ENCODE results near the gene PRDM7. TPM values are rescaled to one million over a fixed set of nuclear protein-coding genes. Genes with fewer than 3 reads are reported as not detected.

The PRDM7 gene
- total and polyA plus RNA-seq, 2 of the 4 experiments (the other 2 are of a cell fraction) = not detected

DNA sequence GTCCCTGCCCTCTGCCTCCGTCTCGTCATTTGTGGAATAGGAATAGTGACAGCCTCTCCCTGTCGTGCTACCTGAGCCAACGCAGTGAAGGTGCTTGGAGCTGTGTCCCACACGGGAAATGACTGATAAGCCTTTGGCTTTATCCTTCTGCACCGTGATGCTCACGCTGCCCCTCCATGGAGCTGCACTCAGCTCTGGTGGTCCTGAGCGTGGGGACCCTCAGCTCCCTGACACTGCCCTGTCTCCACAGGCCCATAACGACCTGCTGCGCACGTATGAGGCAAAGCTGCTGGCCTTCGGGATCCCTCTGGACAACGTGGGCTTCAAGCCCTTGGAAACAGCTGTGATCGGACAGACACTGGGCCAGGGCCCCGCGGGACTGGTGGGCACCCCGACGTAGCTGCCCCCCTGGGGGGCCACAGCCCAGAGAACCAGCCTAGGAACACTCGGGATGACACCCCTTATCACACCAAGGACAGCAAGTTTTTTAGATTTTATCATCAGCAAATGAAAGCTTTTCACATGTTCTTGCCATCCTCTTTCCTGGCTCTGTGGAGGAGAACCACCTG lies 34.1 kb downstream of the PRDM7 start:
- Histone ChIP-seq H3K79me1 (ENCODE audit: low read depth in 1 of 2, low read length in 2 of 2) (no peaks in the 10 kb centered on the region), H2BK20ac (ENCODE audit: low read depth, low read length) (no peak overlapping the region), H2AK5ac (ENCODE audit: low read depth, low read length) (no peak overlapping the region), H3K27me3 (ENCODE audit: control insufficient read depth, insufficient read depth, low read length) (no peaks in the 10 kb centered on the region), H3K4me3 (ENCODE audit: insufficient read depth, low read depth, low read length) (no peak overlapping the region), H3K9me3 (ENCODE audit: control insufficient read depth, insufficient read depth, low read length) (no peaks in the 10 kb centered on the region), H3K4me1 (ENCODE audit: control insufficient read depth, insufficient read depth, low read length) (peaks cover 11% of the 10 kb centered on the region), H4K91ac (ENCODE audit: insufficient read depth, low read depth, low read length) (no peak overlapping the region), H2AK9ac (replicated peaks; ENCODE audit: low read depth, low read length, poor library complexity) (no peak overlapping the region), H3K36me3 (ENCODE audit: control insufficient read depth, insufficient read depth, low read length) (peaks cover 32% of the 10 kb centered on the region), H3K14ac (replicated peaks; ENCODE audit: low read depth, low read length) (no peak overlapping the region), H3K4me2 (ENCODE audit: low read depth, low read length) (no peak overlapping the region), H3K27ac (ENCODE audit: insufficient read depth, low read length) (no peak overlapping the region), H4K20me1 (ENCODE audit: insufficient read depth, low read length) (no peaks in the 10 kb centered on the region), H3K4ac (ENCODE audit: low read depth, low read length) (no peak overlapping the region), H3K56ac (ENCODE audit: extremely low read depth, insufficient read depth, low read length) (no peak overlapping the region), H3K9ac (ENCODE audit: low read depth, low read length) (no peak overlapping the region), H3K9me1 (ENCODE audit: insufficient read depth, low read length) (no peaks in the 10 kb centered on the region), H4K8ac (ENCODE audit: low read depth in 2 of 2, low read length in 2 of 2) (no peak overlapping the region), H2AFZ (replicated peaks; ENCODE audit: low read length, poor library complexity) (no peak overlapping the region), H2BK5ac (ENCODE audit: low read depth, low read length, poor library complexity, severe bottlenecking) (no peak overlapping the region), H2BK15ac (ENCODE audit: low read depth, low read length) (no peak overlapping the region), H4K5ac (ENCODE audit: low read depth, low read length) (no peak overlapping the region), H3K18ac (ENCODE audit: low read depth, low read length) (no peak overlapping the region), H3K23ac (ENCODE audit: low read depth, low read length) (no peak overlapping the region), H2BK120ac (ENCODE audit: low read depth, low read length) (no peak overlapping the region)
- no TSS peak for BruUV-seq (replicated peaks)
- dilution Hi-C loops (cut with HindIII; ENCODE audit: low sequenced_read_pairs, unreplicated experiment) = no loop called here
- TF ChIP-seq MAFK (IDR thresholded peaks at IDR 0.05; ENCODE audit: low read depth, low read length) (no peak), MAZ (IDR thresholded peaks at IDR 0.05; ENCODE audit: borderline replicate concordance, low read depth, low read length) (no peak), NFE2L2 (IDR thresholded peaks at IDR 0.05; ENCODE audit: low read depth, low read length) (no peak), POLR2A (IDR thresholded peaks at IDR 0.05; ENCODE audit: low read depth, low read length) (no peak), CHD1 (IDR thresholded peaks at IDR 0.05; ENCODE audit: low read depth, low read length) (no peak), USF2 (IDR thresholded peaks at IDR 0.05; ENCODE audit: low read depth, low read length) (no peak), RCOR1 (IDR thresholded peaks at IDR 0.05; ENCODE audit: insufficient replicate concordance, low read length) (no peak), RAD21 (IDR thresholded peaks at IDR 0.05; ENCODE audit: low read length) (no peak), CEBPB (IDR thresholded peaks at IDR 0.05; ENCODE audit: low read depth, low read length) (no peak), BHLHE40 (IDR thresholded peaks at IDR 0.05; ENCODE audit: low read depth, low read length) (no peak), SMC3 (IDR thresholded peaks at IDR 0.05; ENCODE audit: low read depth, low read length) (no peak), MXI1 (IDR thresholded peaks at IDR 0.05; ENCODE audit: borderline replicate concordance, low read depth, low read length) (no peak), RFX5 (IDR thresholded peaks at IDR 0.05; ENCODE audit: low read depth, low read length) (no peak)
- TF ChIP-seq, protein P1, sequence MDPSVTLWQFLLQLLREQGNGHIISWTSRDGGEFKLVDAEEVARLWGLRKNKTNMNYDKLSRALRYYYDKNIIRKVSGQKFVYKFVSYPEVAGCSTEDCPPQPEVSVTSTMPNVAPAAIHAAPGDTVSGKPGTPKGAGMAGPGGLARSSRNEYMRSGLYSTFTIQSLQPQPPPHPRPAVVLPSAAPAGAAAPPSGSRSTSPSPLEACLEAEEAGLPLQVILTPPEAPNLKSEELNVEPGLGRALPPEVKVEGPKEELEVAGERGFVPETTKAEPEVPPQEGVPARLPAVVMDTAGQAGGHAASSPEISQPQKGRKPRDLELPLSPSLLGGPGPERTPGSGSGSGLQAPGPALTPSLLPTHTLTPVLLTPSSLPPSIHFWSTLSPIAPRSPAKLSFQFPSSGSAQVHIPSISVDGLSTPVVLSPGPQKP (IDR thresholded peaks at IDR 0.05; ENCODE audit: borderline replicate concordance, low read depth, low read length) = no peak
- TF ChIP-seq, protein P2, sequence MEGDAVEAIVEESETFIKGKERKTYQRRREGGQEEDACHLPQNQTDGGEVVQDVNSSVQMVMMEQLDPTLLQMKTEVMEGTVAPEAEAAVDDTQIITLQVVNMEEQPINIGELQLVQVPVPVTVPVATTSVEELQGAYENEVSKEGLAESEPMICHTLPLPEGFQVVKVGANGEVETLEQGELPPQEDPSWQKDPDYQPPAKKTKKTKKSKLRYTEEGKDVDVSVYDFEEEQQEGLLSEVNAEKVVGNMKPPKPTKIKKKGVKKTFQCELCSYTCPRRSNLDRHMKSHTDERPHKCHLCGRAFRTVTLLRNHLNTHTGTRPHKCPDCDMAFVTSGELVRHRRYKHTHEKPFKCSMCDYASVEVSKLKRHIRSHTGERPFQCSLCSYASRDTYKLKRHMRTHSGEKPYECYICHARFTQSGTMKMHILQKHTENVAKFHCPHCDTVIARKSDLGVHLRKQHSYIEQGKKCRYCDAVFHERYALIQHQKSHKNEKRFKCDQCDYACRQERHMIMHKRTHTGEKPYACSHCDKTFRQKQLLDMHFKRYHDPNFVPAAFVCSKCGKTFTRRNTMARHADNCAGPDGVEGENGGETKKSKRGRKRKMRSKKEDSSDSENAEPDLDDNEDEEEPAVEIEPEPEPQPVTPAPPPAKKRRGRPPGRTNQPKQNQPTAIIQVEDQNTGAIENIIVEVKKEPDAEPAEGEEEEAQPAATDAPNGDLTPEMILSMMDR (conservative IDR thresholded peaks at IDR 0.05; ENCODE audit: low read depth, low read length) = no peak
- ATAC-seq (ENCODE audit: low read depth) (no peak), DNase-seq (no peak)
- WGBS, 2 experiments (ENCODE audit: extremely low coverage in 2 of 2, insufficient read length in 1 of 2) = 88% methylated on average over 8 of the region's 19 CpGs; no CpG with 5 or more reads in 1 of the 2 experiments
- intact Hi-C loops (cut with micrococcal nuclease) = no loop called here
- ChIA-PET CTCF (no interaction called here), POLR2A (ENCODE audit: unreplicated experiment) (no interaction called here)
- in situ Hi-C loops (cut with MboI; ENCODE audit: low sequenced_read_pairs) = no loop called here

Measured in IMR-90 (cell line).